Measurements from ENCODE around the gene CACNA2D3.

The CACNA2D3 gene

DNA sequence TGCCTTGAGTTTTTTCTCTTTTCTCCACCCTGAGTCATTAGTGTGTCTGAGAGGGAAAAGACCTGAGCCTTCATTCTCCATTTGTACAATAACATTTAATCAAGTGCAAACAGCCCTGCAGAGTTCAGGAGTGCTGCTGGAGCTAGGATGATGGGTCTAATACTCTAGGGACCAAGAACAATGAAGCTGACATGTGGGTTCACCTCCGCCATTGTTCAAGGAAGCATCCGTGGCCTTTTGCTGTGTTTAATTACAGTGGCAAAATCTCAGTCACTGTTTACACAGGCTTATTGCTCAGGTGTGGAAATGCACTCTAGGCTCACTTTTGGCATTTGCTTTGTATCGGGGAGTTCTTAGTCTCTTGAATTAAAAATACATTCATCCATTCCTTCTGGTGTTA, 545.9 kb downstream of the CACNA2D3 start:
- H3K9me2 ChIP-seq (replicated peaks; ENCODE audit: insufficient read depth, low read length), result no peaks in the 10 kb centered on the region
- no peak overlapping the region for H3K4me2 ChIP-seq (ENCODE audit: low read depth, low read length, poor library complexity, severe bottlenecking)
- no peak for TF ChIP-seq EZH2phosphoT487 (conservative IDR thresholded peaks at IDR 0.05; ENCODE audit: low read length)
- TF ChIP-seq, protein P1, sequence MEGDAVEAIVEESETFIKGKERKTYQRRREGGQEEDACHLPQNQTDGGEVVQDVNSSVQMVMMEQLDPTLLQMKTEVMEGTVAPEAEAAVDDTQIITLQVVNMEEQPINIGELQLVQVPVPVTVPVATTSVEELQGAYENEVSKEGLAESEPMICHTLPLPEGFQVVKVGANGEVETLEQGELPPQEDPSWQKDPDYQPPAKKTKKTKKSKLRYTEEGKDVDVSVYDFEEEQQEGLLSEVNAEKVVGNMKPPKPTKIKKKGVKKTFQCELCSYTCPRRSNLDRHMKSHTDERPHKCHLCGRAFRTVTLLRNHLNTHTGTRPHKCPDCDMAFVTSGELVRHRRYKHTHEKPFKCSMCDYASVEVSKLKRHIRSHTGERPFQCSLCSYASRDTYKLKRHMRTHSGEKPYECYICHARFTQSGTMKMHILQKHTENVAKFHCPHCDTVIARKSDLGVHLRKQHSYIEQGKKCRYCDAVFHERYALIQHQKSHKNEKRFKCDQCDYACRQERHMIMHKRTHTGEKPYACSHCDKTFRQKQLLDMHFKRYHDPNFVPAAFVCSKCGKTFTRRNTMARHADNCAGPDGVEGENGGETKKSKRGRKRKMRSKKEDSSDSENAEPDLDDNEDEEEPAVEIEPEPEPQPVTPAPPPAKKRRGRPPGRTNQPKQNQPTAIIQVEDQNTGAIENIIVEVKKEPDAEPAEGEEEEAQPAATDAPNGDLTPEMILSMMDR (IDR thresholded peaks at IDR 0.05; ENCODE audit: insufficient read depth, low read length, poor library complexity, severe bottlenecking), result no peak
- H3K9ac ChIP-seq (ENCODE audit: low read length), result no peak overlapping the region
- H3F3A ChIP-seq (ENCODE audit: insufficient read depth), result no peaks in the 10 kb centered on the region
- H3K27ac ChIP-seq (ENCODE audit: low read depth, low read length), result no peak overlapping the region
- H3K4me3 ChIP-seq (ENCODE audit: insufficient read depth, low read length, poor library complexity, severe bottlenecking), result no peak overlapping the region
- H2AFZ ChIP-seq (ENCODE audit: low read depth, low read length, severe bottlenecking), result no peak overlapping the region
- H3K79me2 ChIP-seq (ENCODE audit: insufficient read depth, low read length), result no peaks in the 10 kb centered on the region
- H3K36me3 ChIP-seq (ENCODE audit: low read length), result no peaks in the 10 kb centered on the region
- H3K9me3 ChIP-seq (ENCODE audit: insufficient read depth, low read length), result no peaks in the 10 kb centered on the region
- H4K20me1 ChIP-seq (ENCODE audit: low read depth, low read length), result no peaks in the 10 kb centered on the region
- no peaks in the 10 kb centered on the region for H3K27me3 ChIP-seq (ENCODE audit: low read length)

DNA sequence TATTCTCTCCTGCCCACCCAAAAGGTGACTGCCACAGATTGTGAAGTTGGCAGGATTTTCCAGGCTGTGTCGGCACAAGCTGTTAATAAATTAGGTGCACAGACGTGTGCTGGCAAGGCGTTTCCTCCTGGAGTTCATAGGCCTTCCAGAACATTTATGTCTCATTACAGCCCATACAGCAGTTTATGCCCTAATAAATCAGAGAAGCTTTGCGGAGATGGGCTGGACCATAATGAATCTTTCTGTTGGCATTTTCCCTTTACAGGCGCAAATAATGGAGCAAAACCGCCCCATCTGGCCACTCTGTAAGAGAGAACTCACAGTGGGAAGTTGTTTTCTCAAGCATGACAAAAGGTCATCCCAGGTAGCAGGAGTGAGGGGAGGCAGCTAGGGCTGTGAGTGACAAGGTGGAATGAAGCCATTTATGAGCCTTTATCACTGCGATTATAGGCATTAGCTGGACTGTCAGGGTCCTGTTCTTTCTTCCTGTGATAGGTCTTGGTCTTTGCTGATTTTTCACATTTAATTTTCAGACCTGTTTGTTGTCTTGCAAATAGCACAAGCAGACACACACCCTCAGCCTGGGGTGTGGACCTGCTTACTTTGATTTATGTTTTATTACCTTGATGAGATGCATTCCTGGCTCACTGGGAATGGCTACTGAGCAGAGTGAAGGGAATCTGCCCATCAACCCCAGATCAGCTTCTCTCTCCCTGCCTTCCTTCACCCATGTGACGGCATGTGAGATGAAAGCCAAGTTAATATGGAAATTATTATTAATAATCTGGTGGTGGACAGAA, 548.0 kb downstream of the CACNA2D3 start:
- Histone ChIP-seq H3K9me2 (replicated peaks; ENCODE audit: insufficient read depth, low read length) (no peaks in the 10 kb centered on the region), H4K20me1 (ENCODE audit: low read depth, low read length) (no peaks in the 10 kb centered on the region), H3K36me3 (ENCODE audit: low read length) (no peaks in the 10 kb centered on the region), H3K27me3 (ENCODE audit: low read length) (no peaks in the 10 kb centered on the region), H3K27ac (ENCODE audit: low read depth, low read length) (no peak overlapping the region), H3K4me3 (ENCODE audit: insufficient read depth, low read length, poor library complexity, severe bottlenecking) (no peak overlapping the region), H3K4me2 (ENCODE audit: low read depth, low read length, poor library complexity, severe bottlenecking) (no peak overlapping the region), H3K9ac (ENCODE audit: low read length) (no peak overlapping the region), H3K79me2 (ENCODE audit: insufficient read depth, low read length) (no peaks in the 10 kb centered on the region), H3F3A (ENCODE audit: insufficient read depth) (no peaks in the 10 kb centered on the region), H3K9me3 (ENCODE audit: insufficient read depth, low read length) (no peaks in the 10 kb centered on the region), H2AFZ (ENCODE audit: low read depth, low read length, severe bottlenecking) (no peak overlapping the region)
- no peak for TF ChIP-seq EZH2phosphoT487 (conservative IDR thresholded peaks at IDR 0.05; ENCODE audit: low read length)
- TF ChIP-seq, protein P1 (IDR thresholded peaks at IDR 0.05; ENCODE audit: insufficient read depth, low read length, poor library complexity, severe bottlenecking), result no peak

DNA sequence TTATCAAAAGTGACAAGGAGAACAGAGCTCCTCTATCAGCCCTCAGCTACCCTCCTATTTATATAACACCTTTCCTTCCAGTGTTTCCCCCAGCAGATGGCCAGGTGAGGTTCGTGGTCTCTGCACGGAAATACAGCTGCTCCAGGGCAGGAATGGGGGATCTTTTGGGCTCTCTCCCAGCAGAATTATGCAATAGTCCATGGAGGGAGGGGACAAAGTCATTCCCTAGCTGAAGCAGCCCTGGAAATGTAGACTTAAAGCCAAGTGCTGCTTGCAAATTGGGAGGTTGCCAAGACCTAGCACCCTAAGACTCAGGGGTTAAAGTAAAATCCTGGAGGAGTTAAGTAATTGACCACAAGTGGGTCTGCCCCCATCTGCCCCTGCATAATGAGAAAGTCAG, 549.2 kb downstream of the CACNA2D3 start:
- no peak overlapping the region for H2AFZ ChIP-seq (ENCODE audit: low read depth, low read length, severe bottlenecking)
- no peaks in the 10 kb centered on the region for H3K36me3 ChIP-seq (ENCODE audit: low read length)
- H3K4me2 ChIP-seq (ENCODE audit: low read depth, low read length, poor library complexity, severe bottlenecking), result no peak overlapping the region
- no peak overlapping the region for H3K27ac ChIP-seq (ENCODE audit: low read depth, low read length)
- H3K9me3 ChIP-seq (ENCODE audit: insufficient read depth, low read length), result no peaks in the 10 kb centered on the region
- H3K9me2 ChIP-seq (replicated peaks; ENCODE audit: insufficient read depth, low read length), result no peaks in the 10 kb centered on the region
- no peaks in the 10 kb centered on the region for H3F3A ChIP-seq (ENCODE audit: insufficient read depth)
- no peaks in the 10 kb centered on the region for H3K79me2 ChIP-seq (ENCODE audit: insufficient read depth, low read length)
- no peaks in the 10 kb centered on the region for H4K20me1 ChIP-seq (ENCODE audit: low read depth, low read length)
- no peaks in the 10 kb centered on the region for H3K27me3 ChIP-seq (ENCODE audit: low read length)
- no peak overlapping the region for H3K4me3 ChIP-seq (ENCODE audit: insufficient read depth, low read length, poor library complexity, severe bottlenecking)
- H3K9ac ChIP-seq (ENCODE audit: low read length), result no peak overlapping the region
- TF ChIP-seq EZH2phosphoT487 (conservative IDR thresholded peaks at IDR 0.05; ENCODE audit: low read length), result no peak
- TF ChIP-seq, protein P1 (IDR thresholded peaks at IDR 0.05; ENCODE audit: insufficient read depth, low read length, poor library complexity, severe bottlenecking), result no peak

Data from SU-DHL-6 (cell line).